ENCODE measurements around the gene EHBP1. TPM values are rescaled to one million over a fixed set of nuclear protein-coding genes. Genes with fewer than 3 reads are reported as not detected.

Gene EHBP1
- total and polyA plus RNA-seq, 2 donors (not counting 3 experiments of a cell fraction or from before 2014, with no cell fraction given): 8.4 to 34.8 TPM

DNA sequence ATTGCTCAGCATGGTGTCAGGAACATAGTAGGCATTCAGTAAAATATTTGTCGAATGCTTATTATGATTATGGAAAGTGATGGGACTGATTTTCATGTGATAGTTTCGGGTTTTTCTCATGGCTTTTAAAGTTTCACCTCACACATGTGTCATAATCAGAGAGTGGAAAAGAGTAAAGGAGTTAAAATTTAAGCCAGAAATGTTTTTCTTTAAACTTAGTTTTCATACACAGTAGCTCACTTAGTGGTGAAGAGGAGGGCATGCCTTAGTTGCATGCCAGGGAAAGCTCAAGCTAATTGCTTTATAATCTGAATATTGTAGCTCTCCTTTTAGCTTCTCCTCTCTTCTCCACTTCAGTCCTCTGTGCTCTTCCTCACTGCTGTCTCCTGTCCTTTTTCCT is 38.0 kb downstream of the EHBP1 start:
- Histone ChIP-seq H4K20me1 (replicated peaks; ENCODE audit: control insufficient read depth, extremely low read depth, insufficient read depth, low read length) (no peaks in the 10 kb centered on the region), H3K79me2 (ENCODE audit: control insufficient read depth, insufficient read depth, low read length) (peaks cover 16% of the 10 kb centered on the region), H3K27me3 (ENCODE audit: control insufficient read depth in 2 of 2, insufficient read depth in 2 of 2, low read length in 2 of 2) (no peaks in the 10 kb centered on the region), H3K36me3 (ENCODE audit: control insufficient read depth in 2 of 2, extremely low read depth in 1 of 2, insufficient read depth in 2 of 2, low read length in 2 of 2) (no peaks in the 10 kb centered on the region), H3K9me1 (replicated peaks; ENCODE audit: control insufficient read depth, extremely low read depth, insufficient read depth, low read length) (no peaks in the 10 kb centered on the region), H3K4me1 (ENCODE audit: control insufficient read depth, extremely low read depth, insufficient read depth, low read length) (peaks cover 3% of the 10 kb centered on the region), H3K4me2 (ENCODE audit: insufficient read depth, low read length) (no peak overlapping the region), H3K4me3 (replicated peaks in 1 of 3; ENCODE audit: insufficient read depth in 1 of 3, low read depth in 1 of 3, low read length in 3 of 3) (no peak overlapping the region), H3K27ac (ENCODE audit: insufficient read depth, low read depth, low read length) (no peak overlapping the region), H3K9ac (replicated peaks; ENCODE audit: extremely low read depth, insufficient read depth, low read length) (no peak overlapping the region), H2AFZ (ENCODE audit: low read depth, low read length) (no peak overlapping the region), H3K9me3 (replicated peaks; ENCODE audit: control insufficient read depth, insufficient read depth, low read length) (no peaks in the 10 kb centered on the region)
- POLR2A ChIA-PET: no interaction called here
- intact Hi-C loops (cut with micrococcal nuclease) (no loop called here), dilution Hi-C loops (cut with MboI; ENCODE audit: extremely low pct_ligation_motif_present, low sequenced_read_pairs) (no loop called here)
- BruUV-seq (replicated peaks): no TSS peak
- FAIRE-seq (no peak), DNase-seq (ENCODE audit: low read depth, low spot score) (no peak)
- CTCF ChIA-PET: no interaction called here
- TF ChIP-seq JUN (IDR thresholded peaks at IDR 0.05; ENCODE audit: borderline replicate concordance, insufficient read depth, insufficient read length, low read depth) (no peak), GATA2 (IDR thresholded peaks at IDR 0.05; ENCODE audit: insufficient read depth, insufficient read length, low read depth, low read length) (no peak), POLR2AphosphoS5 (IDR thresholded peaks at IDR 0.05; ENCODE audit: insufficient read depth, low read depth, low read length) (no peak), MYC (IDR thresholded peaks at IDR 0.05; ENCODE audit: low read depth, low read length) (no peak), POLR2A (IDR thresholded peaks at IDR 0.05; ENCODE audit: low read depth, low read length) (no peak), EZH2 (IDR thresholded peaks at IDR 0.05; ENCODE audit: borderline replicate concordance, low read depth, low read length, severe bottlenecking) (no peak), MAX (IDR thresholded peaks at IDR 0.05; ENCODE audit: insufficient read depth, insufficient read length) (no peak), FOS (IDR thresholded peaks at IDR 0.05; ENCODE audit: borderline replicate concordance, insufficient read depth, low read length) (no peak)
- TF ChIP-seq, protein P1, sequence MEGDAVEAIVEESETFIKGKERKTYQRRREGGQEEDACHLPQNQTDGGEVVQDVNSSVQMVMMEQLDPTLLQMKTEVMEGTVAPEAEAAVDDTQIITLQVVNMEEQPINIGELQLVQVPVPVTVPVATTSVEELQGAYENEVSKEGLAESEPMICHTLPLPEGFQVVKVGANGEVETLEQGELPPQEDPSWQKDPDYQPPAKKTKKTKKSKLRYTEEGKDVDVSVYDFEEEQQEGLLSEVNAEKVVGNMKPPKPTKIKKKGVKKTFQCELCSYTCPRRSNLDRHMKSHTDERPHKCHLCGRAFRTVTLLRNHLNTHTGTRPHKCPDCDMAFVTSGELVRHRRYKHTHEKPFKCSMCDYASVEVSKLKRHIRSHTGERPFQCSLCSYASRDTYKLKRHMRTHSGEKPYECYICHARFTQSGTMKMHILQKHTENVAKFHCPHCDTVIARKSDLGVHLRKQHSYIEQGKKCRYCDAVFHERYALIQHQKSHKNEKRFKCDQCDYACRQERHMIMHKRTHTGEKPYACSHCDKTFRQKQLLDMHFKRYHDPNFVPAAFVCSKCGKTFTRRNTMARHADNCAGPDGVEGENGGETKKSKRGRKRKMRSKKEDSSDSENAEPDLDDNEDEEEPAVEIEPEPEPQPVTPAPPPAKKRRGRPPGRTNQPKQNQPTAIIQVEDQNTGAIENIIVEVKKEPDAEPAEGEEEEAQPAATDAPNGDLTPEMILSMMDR (IDR thresholded peaks at IDR 0.05; ENCODE audit: extremely low read depth in 1 of 2, insufficient read depth in 1 of 2, low read depth in 1 of 2, low read length in 2 of 2): no peak
